Endothelial cell of hepatic sinusoid (primary cell): Measurements from ENCODE around the gene EPM2AIP1.
"Not testable (repeated sequence)": the region's sequence is repeated elsewhere in the genome, so short reads cannot be mapped to it uniquely, and the experiment has no call there.

Experiments
- in situ Hi-C: cut with HindIII; loops from 2 replicates; pipeline ENCODE4 v1.10.0; 2017; ENCODE audit warnings: low sequenced_read_pairs

EPM2AIP1 gene

GRCh38 chr3:36957063-36957462 is 35.9 kb downstream of the EPM2AIP1 start:
- in situ Hi-C loops = no loop called here

GRCh38 chr3:36956155-36956554 is 36.8 kb downstream of the EPM2AIP1 start:
- in situ Hi-C loops = no loop called here

- in situ Hi-C loops = no loop called here
Observed at GRCh38 chr3:36954452-36955134, 38.3 kb downstream of the EPM2AIP1 start.

- in situ Hi-C loops = not testable (repeated sequence)
Observed at GRCh38 chr3:36947814-36948213, 45.1 kb downstream of the EPM2AIP1 start.

- in situ Hi-C loops = no loop called here
Observed at GRCh38 chr3:36945333-36945980, 47.5 kb downstream of the EPM2AIP1 start.

- in situ Hi-C loops = no loop called here
Observed at GRCh38 chr3:36944641-36945270, 48.2 kb downstream of the EPM2AIP1 start, which contains the start of gene TRANK1. TSS of gene TRANK1 (minus strand) at chr3:36945054. CDS start at chr3:36944809, 245 bp downstream.

GRCh38 chr3:36944012-36944640 is 48.8 kb downstream of the EPM2AIP1 start:
- in situ Hi-C loops = no loop called here

GRCh38 chr3:36943601-36944000 is 49.3 kb downstream of the EPM2AIP1 start:
- in situ Hi-C loops = no loop called here

GRCh38 chr3:36942638-36943248 is 50.2 kb downstream of the EPM2AIP1 start:
- in situ Hi-C loops = no loop called here

GRCh38 chr3:36941658-36942057 is 51.3 kb downstream of the EPM2AIP1 start:
- in situ Hi-C loops = no loop called here

- in situ Hi-C loops = no loop called here
Observed at GRCh38 chr3:36941162-36941561, 51.8 kb downstream of the EPM2AIP1 start.

GRCh38 chr3:36937492-36937891 is 55.4 kb downstream of the EPM2AIP1 start:
- in situ Hi-C loops = no loop called here
